EH (cell line): Measurements from ENCODE around the gene ILF3.
A peak's percentile ranks its signal among the peaks of the same experiment; 100 is the strongest.

ENCODE experiments used
- DNase-seq: peaks from one replicate; pipeline ENCODE4 v3.0.0-alpha.2; 2015; ENCODE audit warnings: low read depth

The ILF3 gene

DNA sequence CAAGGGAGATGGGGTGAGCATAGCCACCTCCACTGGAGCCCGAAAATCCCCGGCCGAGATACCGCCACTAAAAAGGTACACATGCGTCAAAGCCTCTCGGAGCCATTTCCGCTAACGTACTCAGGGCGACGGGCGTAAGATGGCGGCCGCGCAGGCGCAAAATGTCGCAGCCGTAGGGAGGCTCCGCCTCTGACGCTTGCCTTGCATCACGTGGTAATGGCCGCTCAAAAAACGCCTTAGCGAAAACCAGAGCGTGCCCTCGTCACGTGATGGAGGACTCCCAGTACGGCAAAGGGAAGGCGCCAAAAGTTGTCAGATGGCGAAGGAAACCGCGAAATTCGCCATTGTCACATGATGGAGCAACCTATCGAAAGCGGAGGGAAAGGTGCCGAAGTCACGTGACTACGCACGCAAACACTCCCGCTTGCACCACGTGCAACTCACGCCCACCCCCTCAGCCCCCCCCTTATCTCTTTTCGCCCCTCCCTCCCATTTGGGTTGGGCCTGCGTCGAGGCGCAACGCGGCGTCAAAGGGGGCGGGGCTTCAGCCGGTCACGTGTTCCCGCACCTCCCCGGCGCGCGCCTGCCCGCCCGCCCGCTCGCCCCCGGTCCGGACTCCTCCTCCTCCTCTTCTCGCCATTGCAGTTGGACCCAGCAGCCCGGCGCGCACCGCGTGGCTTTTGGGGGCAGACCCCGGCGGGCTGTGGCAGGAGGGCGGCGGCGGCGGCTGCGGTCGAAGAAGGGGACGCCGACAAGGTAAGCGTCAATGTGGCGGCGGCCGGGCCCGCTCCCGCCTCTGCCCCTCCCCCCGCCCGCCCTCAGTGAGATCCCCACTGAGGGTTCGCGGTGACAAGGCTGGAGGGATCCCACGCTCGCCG, at the start of gene ILF3:
Gene ILF3 (plus strand): TSS at position 615 of the 878 bp plus-strand sequence. CDS start 16,260 bp downstream, outside the sequence.
- DNase-seq: peak; percentile 100

DNA sequence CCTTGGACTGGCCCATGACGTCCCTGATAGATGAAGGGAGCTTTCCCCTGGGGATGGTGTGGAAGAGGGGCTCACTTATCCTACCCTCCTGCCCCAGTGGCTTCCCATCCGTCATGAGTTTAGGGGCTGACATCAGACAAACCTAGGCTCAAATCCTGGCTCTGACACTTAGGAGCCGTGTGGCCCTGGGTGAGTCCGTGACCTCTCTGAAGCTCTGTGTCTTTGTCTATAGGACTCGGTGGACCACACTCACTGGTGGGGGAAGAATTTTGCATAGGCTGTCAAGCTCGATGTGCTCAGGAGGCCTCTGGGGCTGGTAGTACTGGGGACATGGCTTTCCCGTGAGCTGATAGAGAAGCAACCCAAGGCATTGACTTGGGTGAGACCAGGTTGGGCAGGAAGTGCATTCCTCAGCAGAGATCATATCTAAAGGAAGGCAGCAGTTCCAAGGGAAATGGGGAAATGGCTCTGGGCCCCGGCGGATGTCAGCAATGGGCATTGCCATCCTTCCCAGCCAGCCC, 49.6 kb upstream of the ILF3 start:
- DNase-seq: peak; percentile 59

DNA sequence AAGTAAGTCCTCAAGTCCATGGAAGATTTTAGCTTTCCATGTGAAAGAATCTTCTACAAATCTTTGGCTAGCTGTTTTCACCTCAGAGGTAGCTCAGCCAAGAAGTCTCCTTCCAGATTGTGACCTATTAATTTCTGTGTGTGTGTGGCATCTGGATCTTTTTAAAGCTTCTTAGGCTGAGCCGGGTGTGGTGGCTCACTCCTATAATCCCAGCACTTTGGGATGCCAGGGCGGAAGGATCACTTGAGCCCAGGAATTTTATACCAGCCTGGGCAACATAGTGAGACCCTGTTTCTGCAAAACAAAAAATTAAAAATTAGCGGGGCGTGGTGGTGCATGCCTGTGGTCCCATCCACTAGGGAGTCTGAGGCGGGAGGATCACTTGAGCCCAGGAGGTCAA, 42.2 kb upstream of the ILF3 start:
- peak; percentile 6 for DNase-seq

DNA sequence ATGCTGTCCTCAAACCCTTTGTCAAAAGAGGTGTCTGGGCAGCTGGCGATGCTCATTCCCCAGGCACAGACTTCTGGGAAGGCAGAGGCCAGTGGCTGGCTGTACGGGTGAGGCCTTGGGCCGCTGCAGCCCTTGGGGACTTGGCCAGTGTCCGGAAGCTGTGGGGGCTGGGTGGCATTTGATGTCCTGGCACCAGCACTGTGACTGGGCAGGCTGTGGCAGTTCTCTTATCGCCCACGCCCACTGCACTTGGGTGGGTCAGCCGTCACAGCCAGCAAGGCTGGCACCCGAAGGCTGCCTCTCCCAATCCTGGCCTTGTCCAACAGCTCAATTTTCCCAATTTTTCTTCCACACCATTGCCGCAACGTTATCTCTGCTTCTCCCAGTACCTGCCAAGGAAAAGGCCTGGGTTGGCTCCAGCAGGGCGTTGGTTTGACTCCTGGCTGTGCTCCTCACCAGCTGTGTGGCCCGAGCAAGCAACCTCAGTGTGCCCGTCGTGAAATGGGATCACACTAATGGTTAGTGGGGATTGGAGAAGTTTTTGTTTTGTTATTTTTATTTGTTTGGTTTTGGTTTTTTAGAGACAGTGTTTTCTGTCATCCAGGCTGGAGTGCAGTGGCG, 41.5 kb upstream of the ILF3 start:
- no peak for DNase-seq

DNA sequence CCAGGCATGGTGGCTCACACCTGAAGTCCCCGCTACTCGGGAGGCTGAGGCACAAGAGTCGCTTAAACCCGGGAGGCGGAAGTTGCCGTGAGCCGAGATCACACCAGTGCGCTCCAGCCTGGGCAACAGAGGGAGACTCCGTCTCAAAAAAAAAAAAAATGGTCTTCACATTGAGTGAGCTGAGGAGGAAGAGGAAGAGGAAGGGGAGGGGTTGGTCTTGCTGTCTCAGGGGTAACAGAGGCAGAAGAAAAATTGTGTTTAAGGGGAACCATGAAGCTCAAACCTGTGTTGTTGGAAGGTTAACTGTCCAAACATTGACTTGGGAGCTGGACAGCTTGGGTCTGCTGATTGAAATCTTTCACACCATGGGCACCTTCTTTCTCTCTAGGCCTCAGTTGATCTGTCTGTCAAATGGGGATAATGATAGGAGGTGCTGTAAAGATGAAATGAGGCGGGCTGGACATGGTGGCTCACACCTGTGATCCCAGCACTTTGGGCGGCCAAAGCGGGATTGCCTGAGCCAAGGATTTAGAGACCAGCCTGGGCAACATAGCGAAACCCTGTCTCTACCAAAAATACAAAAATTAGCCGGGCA, 38.6 kb upstream of the ILF3 start:
- DNase-seq: no peak

DNA sequence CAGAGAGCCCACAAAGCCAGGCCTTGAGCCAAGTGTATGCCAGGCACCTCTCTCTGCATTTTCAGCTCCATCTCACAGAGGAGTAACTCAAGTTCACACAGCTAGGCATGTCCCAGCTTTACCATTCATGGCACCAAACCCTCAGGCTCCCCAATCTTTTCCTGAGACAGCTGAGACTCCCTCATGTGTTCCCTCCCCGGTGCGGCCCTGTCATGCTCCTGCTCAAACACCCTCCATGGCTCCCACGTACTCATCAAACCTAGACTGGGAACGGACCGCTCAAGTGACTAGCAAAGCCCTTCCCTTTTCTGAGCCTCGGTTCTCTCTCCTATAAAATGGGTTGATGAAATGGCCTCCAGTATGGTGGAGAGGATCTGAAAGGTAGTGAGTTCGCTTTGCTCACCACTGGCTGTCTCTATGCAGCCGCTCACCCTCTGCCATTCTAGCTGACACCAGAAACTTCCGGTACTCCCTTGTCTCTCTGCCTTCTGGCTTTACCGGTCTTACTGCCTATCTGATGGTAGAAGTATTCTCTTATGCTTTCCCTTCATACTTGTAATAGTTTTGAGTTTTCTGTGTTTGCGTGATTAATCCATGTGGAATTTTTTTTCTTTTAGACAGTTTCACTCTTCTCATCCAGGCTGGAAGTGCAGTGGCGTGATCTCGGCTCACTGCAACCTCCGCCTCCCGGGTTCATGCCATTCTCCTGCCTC, 36.6 kb upstream of the ILF3 start:
- peak; percentile 97 for DNase-seq

- no peak for DNase-seq
Observed at GRCh38 chr19:10618846-10619245, 35.3 kb upstream of the ILF3 start.

DNA sequence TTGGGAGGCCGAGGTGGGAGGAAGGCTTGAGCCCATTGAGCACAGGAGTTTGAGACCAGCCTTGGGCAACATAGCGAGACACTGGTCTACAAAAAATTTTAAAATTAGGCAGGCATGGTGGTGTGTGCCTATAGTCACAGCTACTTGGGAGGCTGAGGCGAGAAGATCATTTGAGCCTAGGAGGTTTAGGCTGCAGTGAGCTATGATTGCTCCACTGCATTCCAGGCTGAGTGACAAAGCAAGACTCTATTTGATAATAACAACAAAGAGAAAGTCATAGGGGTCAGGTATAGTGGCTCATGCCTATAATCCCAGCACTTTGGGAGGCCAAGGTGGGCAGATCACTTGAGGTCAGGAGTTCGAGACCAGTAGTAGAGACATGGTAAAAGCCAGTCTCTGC, 33.4 kb upstream of the ILF3 start:
- peak; percentile 30 for DNase-seq

GRCh38 chr19:10621966-10622365, 32.2 kb upstream of the ILF3 start:
- DNase-seq: no peak

DNA sequence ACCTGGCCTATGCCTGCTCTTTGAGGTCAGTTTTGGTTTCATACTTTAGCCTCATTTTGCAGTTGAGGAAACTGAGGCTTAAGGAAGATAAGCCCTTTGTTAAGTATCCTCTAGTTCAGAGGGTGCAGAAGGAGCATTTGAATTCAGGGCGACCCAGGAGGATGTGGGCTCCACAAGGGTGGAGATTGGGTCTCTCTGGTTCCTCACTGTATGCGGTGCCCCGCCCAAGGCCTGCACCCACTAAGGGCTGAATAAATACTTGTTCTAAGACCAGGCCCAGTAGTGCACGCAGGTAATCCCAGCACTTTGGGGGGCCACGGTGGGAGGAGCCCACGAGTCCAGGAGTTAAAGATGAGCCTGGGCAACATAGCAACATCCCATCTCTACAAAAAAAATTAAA, 29.6 kb upstream of the ILF3 start:
- DNase-seq: no peak

GRCh38 chr19:10625003-10625761, 29.0 kb upstream of the ILF3 start, which contains the start of gene SLC44A2:
Gene SLC44A2, plus strand, starts transcription at chr19:10625553. Its CDS starts 81 bp downstream, at chr19:10625634.
- peak; percentile 74 for DNase-seq

GRCh38 chr19:10625762-10626138, 28.4 kb upstream of the ILF3 start:
- no peak for DNase-seq

GRCh38 chr19:10631874-10632273, 22.3 kb upstream of the ILF3 start:
- no peak for DNase-seq

DNA sequence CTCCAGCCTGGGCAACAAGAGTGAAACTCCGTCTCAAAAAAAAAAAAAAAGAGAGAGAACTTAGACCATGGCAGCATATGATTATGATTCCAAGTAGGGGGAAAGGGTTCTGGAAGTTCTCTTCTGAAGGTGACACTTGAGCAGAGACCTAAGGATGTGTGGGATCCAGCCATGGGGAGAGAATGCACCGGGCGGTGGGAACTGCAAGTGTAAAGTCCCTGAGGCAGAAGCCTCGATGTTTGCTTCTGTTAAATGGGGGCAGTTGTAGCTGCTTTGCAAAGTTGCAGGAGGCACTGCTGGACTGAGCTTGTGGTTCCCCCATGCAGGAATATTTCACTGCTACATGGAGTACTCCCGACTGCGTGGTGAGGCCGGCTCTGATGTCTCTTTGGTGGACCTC, 19.7 kb upstream of the ILF3 start:
- no peak for DNase-seq

DNA sequence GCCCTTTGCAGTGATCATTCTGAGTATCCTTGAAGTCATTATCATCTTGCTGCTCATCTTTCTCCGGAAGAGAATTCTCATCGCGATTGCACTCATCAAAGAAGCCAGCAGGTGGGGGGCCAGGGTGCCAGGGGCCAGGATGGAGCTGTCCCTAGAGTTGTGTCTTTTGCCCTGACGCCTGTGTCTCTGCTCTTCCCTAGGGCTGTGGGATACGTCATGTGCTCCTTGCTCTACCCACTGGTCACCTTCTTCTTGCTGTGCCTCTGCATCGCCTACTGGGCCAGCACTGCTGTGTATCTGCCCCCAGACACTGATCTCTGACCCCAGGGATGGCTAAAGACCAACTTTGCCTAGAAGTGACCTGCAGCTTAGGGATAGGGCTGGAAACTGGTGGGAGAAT, 19.2 kb upstream of the ILF3 start:
- no peak for DNase-seq

DNA sequence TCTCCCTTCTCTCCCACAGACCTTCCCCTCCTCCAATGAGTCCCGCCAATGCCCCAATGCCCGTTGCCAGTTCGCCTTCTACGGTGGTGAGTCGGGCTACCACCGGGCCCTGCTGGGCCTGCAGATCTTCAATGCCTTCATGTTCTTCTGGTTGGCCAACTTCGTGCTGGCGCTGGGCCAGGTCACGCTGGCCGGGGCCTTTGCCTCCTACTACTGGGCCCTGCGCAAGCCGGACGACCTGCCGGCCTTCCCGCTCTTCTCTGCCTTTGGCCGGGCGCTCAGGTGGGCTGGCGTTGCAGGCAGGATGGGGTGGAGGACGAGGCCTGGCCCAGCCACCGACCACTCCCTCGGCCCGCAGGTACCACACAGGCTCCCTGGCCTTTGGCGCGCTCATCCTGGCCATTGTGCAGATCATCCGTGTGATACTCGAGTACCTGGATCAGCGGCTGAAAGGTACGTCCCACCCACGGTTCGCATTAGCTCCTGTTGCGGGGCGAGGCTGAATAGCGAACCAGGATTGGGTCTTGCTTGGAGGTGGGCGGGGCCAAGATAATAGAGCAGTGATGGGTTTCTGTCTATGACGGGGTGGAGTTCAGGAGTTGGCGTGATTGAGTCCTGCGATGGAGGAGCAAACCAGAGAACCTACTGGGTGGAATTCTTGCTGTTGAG, 17.7 kb upstream of the ILF3 start:
- no peak for DNase-seq

GRCh38 chr19:10637894-10638293, 16.3 kb upstream of the ILF3 start:
- no peak for DNase-seq

DNA sequence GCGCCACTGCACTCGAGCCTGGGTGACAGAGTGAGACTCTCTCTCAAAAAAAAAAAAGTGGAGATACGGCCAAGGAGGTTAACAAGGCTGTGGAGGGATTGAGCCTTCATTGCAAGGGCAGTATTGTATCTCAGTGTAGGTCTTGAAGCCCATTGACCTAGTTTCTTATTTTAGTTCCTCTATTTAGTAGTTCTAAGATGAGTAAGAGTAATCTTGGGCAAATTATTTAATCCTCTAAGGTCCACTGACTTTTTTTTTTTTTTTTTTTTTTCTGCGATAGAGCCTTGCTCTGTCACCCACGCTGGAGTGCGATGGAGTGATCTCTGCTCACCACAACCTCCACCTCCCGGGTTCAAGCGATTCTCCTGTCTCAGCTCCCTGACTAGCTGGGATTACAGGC, 14.3 kb upstream of the ILF3 start:
- no peak for DNase-seq

GRCh38 chr19:10640361-10640760, 13.8 kb upstream of the ILF3 start:
- DNase-seq: no peak

GRCh38 chr19:10641248-10641647, 12.9 kb upstream of the ILF3 start:
- DNase-seq: no peak
